Measurements from ENCODE around the gene ADGRL4. TPM values are rescaled to one million over a fixed set of nuclear protein-coding genes. Genes with fewer than 3 reads are reported as not detected.
"Not testable (repeated sequence)": the region's sequence is repeated elsewhere in the genome, so short reads cannot be mapped to it uniquely, and the experiment has no call there.

ADGRL4 gene
- not detected in 2 replicates for total RNA-seq (2014; rRNA removed; shearing (Covaris generic))

DNA sequence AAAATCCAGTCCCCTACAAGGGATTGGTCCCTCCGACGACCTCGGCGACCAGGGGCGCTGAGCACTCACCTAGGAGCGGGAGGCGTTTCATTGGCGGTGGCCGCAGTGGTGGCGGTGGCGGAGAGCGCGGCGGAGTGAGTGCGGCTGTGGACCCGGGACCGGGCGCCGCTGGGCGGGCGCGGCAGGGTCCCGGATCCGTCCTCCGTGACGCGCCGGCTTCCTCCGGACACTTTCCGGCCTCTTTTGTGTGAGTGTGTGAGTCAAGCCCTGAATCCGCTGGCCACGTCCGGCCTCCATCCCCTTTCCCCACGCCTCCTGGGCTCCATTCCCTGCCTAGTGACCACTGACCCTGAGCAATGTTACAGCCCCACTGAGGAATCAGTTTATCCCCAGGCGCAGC is at the start of gene ADGRL4:
Gene ADGRL4 (minus strand): TSS at position 167 of the 400 bp plus-strand sequence. CDS start 76 bp downstream, at position 91.
- no peak for DNase-seq (ENCODE audit: low spot score)

DNA sequence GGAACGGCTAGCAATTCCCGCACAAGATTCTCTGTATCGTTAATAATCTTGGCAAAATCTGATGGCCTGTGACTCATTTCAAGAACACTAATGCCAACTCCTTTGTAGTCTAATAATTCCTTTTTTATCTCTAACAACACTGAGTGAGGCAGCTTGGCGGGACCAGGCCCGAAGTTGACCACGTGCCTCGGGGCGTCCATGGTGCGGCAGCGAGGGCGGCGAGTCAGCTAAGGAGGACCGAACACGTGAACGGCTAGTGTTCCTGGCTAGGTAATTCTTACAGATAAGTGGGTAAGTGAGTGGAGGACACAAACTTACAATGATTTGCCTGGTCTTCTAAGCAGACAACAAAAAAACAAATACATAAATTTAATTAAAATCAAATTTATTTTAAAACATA is 49.3 kb upstream of the ADGRL4 start:
- DNase-seq (ENCODE audit: low spot score), result no peak

DNA sequence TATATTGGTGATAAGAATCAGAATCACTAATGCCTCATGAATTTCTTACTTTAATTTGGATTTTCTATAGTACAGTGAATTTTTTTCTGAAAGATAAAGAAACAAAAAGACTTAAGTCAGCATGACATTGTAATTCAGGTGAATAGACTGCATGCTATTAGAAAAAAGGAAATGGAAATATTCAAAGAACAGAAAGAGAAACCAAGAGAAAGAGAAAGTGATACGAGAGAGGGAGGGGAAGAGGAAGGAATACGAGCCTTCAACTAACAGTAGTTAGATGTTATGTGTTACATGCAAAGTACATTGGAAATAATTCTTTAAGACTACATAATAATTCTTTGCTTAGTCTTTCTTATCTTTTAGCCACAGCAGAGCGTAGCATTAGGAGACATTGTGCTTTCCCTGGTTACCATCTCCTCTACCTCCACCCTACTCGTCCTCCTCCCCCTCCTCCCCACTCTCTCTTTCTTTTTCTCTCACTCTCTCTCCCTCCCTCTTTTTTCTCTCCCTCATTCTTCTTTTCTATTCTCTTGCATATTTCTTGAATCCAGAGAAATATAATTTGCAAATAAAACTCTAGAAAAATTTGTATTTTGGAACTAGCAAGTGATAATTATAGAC is 46.4 kb upstream of the ADGRL4 start:
- peak; percentile 23 for DNase-seq (ENCODE audit: low spot score)

DNA sequence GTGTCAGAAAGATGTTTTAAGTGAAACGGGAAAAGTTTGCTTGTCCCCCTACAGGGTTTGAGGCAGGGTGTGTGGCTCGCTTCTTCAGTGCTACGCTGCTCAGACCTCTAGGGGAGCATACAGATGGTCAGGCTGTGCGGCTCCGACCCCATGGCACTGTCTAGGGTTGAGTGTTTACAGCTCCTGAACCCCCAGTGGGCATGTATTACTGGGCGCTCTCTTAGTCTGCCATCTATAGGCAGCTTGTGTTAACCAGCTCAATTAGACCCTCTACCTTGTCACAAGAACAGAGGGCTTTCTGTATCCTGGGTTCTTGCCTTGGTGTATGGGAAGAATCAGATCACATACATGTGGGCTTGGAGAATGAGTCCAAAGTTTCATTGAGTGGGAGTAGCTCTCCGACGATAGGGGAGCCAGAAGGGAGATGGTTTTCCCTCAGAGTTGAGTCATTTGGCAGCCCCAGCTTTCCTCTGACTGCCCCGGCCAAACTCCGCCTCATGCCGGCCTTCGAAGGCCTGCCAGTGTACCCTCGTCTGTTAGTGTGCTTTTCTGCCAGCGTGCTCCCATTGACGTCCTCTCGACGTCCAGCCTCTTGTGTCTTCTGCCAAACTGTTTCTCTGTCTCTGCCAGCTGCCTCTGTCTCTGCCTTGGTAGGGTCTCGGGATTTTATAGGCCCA is 38.6 kb upstream of the ADGRL4 start:
- peak; percentile 19 for DNase-seq (ENCODE audit: low spot score)

DNA sequence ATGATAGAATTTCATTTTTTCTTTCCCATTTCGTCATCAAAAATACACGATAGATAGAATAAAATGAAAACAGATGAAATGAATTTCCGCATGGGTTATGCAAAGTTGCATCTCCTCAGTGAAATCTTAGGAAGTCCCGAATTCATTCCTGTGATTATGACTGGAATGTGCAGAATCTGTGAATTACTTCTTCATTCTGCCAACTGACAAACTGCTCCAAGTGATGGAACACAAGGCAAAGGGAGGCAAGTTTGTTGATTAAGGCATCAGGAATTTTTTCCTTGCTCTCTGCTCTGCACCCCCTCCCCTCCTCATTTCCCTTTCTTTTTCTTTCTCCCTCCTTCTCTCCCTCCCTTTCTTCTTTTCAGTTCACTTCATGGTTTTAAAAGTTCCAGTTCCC is 37.0 kb upstream of the ADGRL4 start:
- DNase-seq (ENCODE audit: low spot score), result peak; percentile 47

DNA sequence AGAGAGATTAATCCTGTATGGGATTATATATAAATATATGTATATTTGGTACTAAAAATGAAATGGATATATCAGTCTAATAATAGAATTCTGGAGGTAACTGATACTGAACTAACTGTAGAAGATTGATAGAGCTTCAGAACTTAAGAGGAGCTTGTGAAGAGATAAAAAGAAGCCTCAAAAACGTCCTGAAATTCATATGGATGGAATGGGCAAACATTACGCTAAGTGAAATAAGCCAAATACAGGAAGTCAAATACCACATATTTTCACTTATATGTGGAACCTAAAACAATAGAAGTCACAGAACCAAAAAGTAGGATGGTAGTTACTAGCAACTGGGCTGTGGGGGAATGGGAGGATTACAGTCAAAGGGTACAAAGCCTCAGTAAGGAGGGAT is 36.0 kb upstream of the ADGRL4 start:
- no peak for DNase-seq (ENCODE audit: low spot score)

DNA sequence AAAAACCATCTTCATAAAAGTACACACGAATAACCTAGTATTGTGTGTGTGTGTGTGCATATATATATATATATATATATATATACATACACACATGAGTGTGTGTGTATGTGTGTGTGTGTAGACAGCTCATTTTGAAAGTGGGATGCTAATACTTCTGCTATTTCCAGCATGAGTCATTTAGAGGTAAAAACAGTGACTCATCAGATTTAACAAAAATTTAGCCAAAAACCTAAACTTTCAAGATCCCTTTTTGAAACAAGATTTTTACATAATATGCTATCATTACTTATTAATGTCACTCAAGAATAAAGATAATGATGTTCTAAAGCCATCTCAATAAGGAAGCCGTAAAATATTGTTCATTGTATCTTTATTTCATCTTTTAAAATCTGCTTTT is 35.6 kb upstream of the ADGRL4 start:
- peak; percentile 18 for DNase-seq (ENCODE audit: low spot score)

DNA sequence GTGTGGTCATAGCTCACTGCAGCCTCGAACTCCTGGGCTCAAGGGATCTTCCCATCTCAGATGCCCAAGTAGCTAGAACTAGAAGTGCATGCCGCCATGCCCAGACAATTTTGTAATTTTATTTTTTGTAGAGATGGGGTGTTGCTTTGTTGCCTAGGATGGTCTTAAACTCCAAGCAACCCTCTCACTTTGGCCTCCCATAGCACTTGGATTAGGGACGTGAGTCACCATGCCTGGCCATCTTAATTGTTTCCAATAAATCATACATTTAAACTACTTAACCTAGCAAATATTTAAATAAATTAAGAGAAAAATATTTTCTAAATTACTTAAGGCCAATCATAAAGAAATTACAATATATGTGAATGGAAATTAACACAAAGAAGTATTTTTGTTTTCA is 35.1 kb upstream of the ADGRL4 start:
- DNase-seq (ENCODE audit: low spot score), result peak; percentile 4

DNA sequence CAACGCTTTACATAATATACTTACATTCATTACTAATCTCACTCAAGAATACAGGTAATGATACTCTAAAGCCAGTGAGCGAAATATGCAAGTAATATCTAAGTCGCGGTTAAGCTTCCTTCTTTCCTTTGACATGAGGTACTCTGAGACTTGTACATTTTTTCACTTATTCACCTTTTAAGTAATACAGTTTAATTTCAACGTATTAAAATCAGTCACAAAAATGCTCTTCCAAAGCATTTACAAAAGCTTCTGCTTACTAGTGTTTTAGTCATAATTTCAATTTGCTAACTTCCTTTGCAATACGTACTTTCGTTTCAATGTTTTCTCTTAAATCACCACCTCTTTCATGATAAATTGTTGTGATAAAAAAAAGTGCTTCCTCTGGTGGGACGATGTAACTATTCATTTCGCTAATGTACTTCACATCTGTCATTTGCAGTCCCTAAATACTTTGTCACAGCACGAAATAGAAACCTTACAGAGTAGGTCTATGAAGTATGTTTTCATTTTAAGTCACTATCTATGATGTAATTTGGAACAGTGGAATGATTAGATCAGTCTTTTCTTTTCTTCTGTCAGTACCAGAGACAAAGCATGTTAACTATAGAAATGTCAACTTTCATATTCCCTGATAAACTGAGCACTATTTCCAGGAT is 34.0 kb upstream of the ADGRL4 start:
- no peak for DNase-seq (ENCODE audit: low spot score)

DNA sequence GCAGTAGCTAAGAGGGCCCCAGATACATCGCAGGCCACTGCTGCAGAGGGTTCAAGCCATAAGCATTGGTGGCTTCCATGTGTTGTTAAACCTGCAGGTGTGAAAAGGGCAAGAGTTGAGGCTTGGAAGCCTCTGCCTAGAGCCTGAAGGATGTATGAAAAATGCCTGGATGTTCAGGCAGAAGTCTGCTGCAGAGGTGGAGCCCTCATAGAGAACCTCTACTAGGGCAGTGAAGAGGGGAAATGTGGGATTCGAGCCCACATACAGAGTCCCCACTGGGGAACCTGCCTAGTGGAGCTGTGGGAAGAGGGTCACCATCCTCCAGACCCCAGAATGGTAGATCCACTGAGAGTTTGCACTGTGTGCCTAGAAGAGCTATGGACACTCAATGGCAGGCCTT is 30.6 kb upstream of the ADGRL4 start:
- DNase-seq (ENCODE audit: low spot score), result no peak

DNA sequence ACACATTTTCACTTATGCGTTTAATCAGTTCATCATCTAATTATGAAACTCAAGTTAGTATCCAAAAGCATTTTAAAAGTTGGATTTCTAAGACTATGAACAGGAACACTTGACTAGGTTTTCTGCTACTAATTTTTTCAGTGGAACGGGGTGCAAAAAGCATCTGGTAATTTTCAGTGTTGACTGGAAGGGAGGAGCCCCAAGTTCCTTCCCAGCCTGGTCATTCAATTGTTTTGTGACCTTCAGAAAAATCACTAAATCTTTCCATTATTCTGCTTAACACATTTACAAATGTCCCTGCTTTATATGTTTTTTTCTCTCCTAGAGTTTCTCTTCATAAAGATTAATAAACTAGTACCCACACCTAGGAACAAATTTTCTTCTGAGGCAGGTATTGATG is 6.0 kb upstream of the ADGRL4 start:
- no peak for DNase-seq (ENCODE audit: low spot score)

DNA sequence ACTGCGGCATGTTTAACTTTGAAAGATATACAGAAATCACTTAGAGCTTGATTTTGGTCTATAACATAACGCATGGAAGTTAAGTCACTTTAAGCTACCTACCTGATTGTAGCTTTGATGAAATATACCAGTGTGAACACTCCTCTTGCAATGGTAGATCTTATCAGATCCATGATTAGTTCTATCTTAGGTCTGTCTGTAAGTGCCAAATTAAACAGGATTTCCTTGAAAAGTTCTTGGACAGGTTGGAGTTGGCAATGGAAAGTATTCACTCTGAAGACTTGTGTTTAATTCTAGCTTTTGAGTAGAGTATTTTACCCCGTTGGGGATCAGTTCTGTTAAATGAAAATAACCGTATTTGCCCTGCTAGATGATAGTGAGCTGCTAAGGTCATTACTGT is 4.1 kb upstream of the ADGRL4 start:
- no peak for DNase-seq (ENCODE audit: low spot score)

DNA sequence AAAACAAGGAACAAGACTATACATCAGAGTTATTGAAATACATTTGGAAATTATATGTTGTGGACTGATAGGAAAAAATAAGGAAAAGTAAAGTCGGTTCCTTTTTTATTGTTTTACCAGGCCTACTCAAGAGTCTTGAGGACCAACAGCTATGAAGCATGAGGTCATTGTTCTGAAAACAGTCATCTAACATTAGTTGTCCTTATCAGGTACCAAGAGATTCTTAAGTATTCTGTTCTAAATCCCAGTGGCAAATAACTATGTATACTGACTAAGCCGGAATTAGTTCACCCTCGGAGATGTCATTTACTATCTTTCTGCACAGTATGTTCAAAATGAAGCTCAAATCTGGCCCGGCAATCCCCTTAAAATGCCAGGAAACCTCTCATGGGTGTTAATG is 585 bp downstream of the ADGRL4 start:
- no peak for DNase-seq (ENCODE audit: low spot score)

DNA sequence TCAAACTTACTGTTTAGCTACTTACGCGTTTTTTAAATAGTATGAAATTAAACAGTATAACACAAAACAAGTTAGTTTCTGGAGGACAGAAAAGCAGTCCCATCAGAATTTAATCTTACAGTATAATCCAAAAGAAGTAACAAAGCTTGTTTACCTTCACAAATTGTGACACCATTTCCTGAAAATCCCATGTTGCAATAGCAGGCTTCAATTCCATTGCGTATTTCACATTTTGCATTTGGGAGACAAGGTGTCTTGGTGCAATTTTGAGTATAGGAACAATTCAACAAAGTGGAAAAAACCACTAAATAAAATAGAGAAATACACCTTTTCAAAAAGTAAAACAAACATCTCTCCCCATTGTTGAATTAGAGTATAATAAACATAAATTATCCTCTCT is 1.6 kb downstream of the ADGRL4 start:
- DNase-seq (ENCODE audit: low spot score), result no peak

DNA sequence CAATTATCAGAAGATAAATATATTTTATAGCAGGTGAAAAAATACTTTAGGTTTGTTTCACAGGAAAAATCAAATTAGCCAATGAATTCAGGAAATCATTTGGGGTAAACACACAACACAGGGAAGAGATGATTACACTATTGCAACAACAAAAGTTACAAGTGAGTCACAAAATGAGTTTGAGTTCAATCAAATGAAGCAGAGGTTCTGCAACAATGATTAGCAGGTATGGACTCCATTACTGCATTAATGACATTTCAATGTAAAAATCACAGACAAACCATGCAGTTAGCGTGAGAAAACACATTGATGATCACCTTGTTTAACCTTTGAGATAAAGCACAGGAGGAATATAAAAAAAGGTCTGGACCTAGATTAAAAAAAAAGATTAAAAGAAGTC is 9.7 kb downstream of the ADGRL4 start:
- DNase-seq (ENCODE audit: low spot score), result no peak

DNA sequence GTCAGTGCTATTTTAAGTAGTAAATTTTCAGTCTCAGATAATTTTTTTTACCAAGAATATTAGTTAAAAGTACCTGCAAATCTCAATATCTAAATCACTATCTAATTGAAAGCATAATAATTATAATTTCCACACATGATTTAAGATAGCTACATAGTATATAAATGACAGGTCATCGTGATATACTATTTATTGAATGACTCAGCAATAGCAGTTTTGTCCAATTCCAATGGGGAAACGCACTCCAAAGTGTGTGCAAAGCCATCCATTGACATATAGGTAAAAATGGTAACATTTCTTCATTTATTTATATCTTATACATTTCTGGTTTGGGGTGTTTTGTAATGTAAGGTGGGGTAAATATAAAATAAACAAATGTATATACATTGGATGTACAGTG is 19.5 kb downstream of the ADGRL4 start:
- DNase-seq (ENCODE audit: low spot score), result no peak

DNA sequence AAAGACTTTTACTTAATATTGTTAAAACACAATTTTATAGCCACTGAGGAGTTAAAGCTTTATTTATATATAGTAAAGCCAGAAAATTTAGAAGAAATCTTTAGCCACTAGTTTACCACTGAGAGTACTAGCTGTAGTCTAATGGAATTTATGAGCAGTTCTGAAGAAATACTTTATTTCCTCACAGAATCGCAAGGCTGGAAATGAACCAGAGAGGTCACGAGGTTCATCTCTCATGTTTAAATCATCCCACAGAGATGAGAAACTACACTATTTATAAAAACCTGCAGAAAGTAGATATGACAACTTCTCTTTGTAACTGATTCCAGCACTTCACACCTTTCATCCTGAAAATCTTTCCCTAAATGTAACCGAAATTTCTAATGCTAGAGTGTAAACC is 26.0 kb downstream of the ADGRL4 start:
- no peak for DNase-seq (ENCODE audit: low spot score)

DNA sequence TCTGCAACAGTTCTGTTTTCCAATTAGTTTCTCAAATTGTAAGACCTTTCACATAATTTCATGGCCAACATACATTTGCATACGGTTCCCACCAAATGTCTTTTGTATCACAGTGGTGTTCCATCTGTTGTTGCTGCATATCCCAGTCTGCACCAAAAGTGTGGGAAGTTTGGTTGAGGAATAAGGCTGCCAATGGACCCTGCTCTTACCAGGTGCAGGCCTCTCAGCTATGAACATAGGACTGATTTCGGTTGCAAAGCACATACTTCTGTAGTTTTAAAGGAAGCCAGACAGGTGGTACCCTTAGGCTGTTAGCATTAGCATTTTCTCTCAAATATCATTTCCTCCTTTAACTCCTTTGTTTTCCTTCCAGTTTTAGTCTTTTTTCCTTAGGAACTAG is 33.8 kb downstream of the ADGRL4 start:
- no peak for DNase-seq (ENCODE audit: low spot score)

DNA sequence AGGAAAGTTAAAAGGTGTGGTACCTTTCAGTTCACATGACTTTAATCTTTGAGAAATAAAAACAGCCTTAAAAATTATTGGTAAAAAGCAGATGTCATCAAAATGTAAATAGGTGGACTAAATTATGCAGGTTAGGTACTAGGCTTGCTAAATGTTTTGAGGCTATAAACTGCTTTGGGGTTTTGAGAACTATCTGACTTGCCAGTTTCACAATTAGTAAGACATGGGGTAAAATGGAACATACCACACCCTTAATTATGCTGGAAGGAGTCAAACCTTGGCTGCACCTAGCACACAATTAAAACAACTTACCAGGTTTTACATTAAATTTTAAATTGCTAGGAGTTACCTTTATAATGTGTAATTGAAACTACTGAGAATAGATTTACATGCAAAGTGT is 39.4 kb downstream of the ADGRL4 start:
- not testable (repeated sequence) for DNase-seq (ENCODE audit: low spot score)

DNA sequence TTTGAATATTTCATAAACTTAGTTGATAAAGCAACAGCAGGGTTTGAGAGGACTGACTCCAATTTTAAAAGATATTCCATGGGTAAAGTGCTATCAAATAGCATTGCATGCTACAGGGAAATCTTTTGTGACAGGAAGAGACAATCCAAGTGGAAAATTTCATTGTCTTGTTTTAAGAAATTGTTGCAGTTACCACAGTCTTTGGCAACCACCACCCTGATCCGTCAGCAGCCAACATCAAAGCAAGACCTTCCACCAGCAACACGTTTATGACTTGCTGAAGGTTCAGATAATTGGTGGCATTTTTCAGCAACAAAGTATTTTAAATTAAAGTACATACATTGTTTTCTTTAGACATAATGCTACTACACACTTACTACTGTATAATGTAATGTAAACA is 47.8 kb downstream of the ADGRL4 start:
- no peak for DNase-seq (ENCODE audit: low spot score)

DNA sequence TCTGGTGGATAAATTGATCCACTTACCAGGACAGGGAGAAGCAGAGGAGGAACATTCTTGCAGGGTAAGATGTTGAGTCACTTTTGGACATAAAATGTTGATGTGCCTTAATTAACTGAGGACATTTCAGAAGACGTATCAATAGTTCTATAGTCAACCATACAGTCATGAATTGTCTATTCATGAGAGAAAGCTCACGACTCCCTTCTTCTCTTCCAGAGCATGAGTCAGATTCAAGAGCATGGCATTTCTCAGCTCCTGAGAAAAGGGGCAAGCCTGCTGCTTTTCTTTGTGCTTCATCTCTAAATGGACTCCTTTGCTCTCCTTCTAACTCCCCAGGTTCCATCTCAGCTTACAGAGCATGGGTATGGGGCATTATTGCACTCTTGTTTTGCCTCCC is 55.7 kb downstream of the ADGRL4 start:
- DNase-seq (ENCODE audit: low spot score), result no peak

DNA sequence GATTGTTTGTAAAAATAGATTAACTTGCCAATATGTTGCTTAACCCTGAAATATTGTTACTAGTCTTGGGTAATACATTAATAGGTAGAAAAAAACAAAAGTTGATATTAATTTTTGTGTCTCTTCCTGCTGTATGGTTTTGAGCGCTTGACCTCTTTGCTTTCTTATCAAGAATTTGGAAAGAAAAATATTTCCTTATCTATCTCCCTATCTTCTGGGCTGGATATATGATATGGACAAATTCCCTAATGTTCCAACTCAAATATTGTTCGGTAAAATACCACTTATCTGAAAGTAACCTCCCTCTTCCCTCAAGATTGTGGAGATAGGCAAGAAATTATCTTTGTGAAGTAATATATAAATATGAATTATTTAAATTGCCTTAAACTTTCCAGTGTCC is 57.3 kb downstream of the ADGRL4 start:
- no peak for DNase-seq (ENCODE audit: low spot score)

DNA sequence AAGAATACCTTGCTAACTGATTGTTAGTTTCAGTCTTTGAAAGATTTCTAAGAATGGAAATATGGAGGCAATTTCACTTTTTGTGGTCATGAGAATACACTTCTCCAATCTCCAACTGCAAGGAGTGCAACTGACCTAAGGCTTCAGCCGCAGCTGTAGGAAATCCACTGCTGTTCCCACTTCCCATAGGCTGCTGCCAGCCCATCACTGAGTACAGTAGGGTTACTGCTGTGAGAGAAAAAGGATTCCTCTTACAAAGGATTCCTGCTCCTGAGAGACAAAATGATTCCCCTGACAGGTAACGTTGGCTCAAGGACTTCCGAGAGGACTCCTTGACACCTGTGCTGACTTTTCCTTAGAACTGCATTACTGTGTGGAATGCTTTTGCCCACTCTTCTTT is 87.4 kb downstream of the ADGRL4 start:
- DNase-seq (ENCODE audit: low spot score), result no peak
